ENCODE data around the gene TYK2.

The TYK2 gene

GRCh38 chr19:10419646-10420443, 39.5 kb upstream of the TYK2 start (continued):
- TF ChIP-seq ZBTB49 (tag by site-specific recombination; IDR thresholded peaks at IDR 0.05; ENCODE audit: low read depth) (no peak), KLF16 (tag by site-specific recombination; IDR thresholded peaks at IDR 0.05) (peak; percentile 91), ZNF16 (tag by site-specific recombination; IDR thresholded peaks at IDR 0.05; ENCODE audit: low read depth) (no peak), ZNF2 (tag by site-specific recombination; IDR thresholded peaks at IDR 0.05) (peak; percentile 93), ZNF510 (tag by site-specific recombination; IDR thresholded peaks at IDR 0.05; ENCODE audit: insufficient replicate concordance) (no peak), ZNF670 (tag by site-specific recombination; IDR thresholded peaks at IDR 0.05; ENCODE audit: low read depth) (no peak), ZXDB (tag by site-specific recombination; IDR thresholded peaks at IDR 0.05) (peak; percentile 87), ZNF677 (tag by site-specific recombination; IDR thresholded peaks at IDR 0.05) (no peak), ZNF529 (tag by site-specific recombination; IDR thresholded peaks at IDR 0.05; ENCODE audit: insufficient replicate concordance) (no peak), ZSCAN23 (tag by site-specific recombination; IDR thresholded peaks at IDR 0.05) (peak; percentile 38), ZNF658 (tag by site-specific recombination; IDR thresholded peaks at IDR 0.05) (no peak), ZNF645 (tag by site-specific recombination; IDR thresholded peaks at IDR 0.05) (peak; percentile 75), ZBTB26 (tag by site-specific recombination; optimal IDR thresholded peaks at IDR 0.05) (peak; percentile 92), ZNF223 (tag by site-specific recombination; IDR thresholded peaks at IDR 0.05) (peak; percentile 68; the same call in 1 of the 2 replicates), YY1 (tag by site-specific recombination; IDR thresholded peaks at IDR 0.05) (peak; percentile 82; the same call in 1 of the 2 replicates), ZFP37 (tag by site-specific recombination; IDR thresholded peaks at IDR 0.05) (no peak; the same call in 1 of the 2 replicates), HIC1 (tag by site-specific recombination; IDR thresholded peaks at IDR 0.05) (peak; percentile 75), ZNF302 (tag by site-specific recombination; IDR thresholded peaks at IDR 0.05; ENCODE audit: low read depth) (no peak), ZNF175 (tag by site-specific recombination; IDR thresholded peaks at IDR 0.05) (no peak), ZNF169 (tag by site-specific recombination; IDR thresholded peaks at IDR 0.05) (peak; percentile 20; the same call in 1 of the 2 replicates), PRDM6 (tag by site-specific recombination; IDR thresholded peaks at IDR 0.05) (no peak), ZNF610 (tag by site-specific recombination; IDR thresholded peaks at IDR 0.05; ENCODE audit: borderline replicate concordance) (peak; percentile 75; the same call in 1 of the 2 replicates), ZNF664 (tag by site-specific recombination; IDR thresholded peaks at IDR 0.05) (no peak), ZNF629 (tag by site-specific recombination; IDR thresholded peaks at IDR 0.05) (peak; percentile 82), ZNF121 (tag by site-specific recombination; IDR thresholded peaks at IDR 0.05) (no peak), ZNF639 (tag by site-specific recombination; IDR thresholded peaks at IDR 0.05) (peak; percentile 48), ZEB2 (tag by site-specific recombination; IDR thresholded peaks at IDR 0.05) (peak; percentile 97), FEZF1 (tag by site-specific recombination; IDR thresholded peaks at IDR 0.05) (no peak), ZBTB6 (tag by site-specific recombination; IDR thresholded peaks at IDR 0.05) (no peak; the same call in none of the 2 replicates)

Measured in HEK293 (cell line).